ENCODE data around the gene SRXN1. TPM values are rescaled to one million over a fixed set of nuclear protein-coding genes. Genes with fewer than 3 reads are reported as not detected.
A peak's percentile ranks its signal among the peaks of the same experiment; 100 is the strongest.

The SRXN1 gene
- total and polyA plus RNA-seq, 8 donors, result 4.5 to 10.5 (median 7.6) TPM

- intact Hi-C loops (cut with DNase I), result no loop called here
- 47 to 58% methylated on average over 1 of the region's 1 CpG for WGBS, 2 donors
These were observed 39.0 kb upstream of the SRXN1 start for GRCh38 chr20:692044-692443.

GRCh38 chr20:689947-690346 lies 36.9 kb upstream of the SRXN1 start:
- ATAC-seq (no peak), DNase-seq (no peak), FAIRE-seq (no peak)
- Histone ChIP-seq H3K36me3 (no peaks in the 10 kb centered on the region), H3K4me3 (no peak overlapping the region), H3K9me3 (no peaks in the 10 kb centered on the region), H3K27me3 (no peaks in the 10 kb centered on the region), H3K27ac (no peak overlapping the region), H3K4me1 (no peaks in the 10 kb centered on the region)
- WGBS, 2 donors, result 23 to 31% methylated on average over 1 of the region's 1 CpG
- intact Hi-C loops (cut with DNase I), result no loop called here
- TF ChIP-seq CTCF (IDR thresholded peaks at IDR 0.05), result no peak

More at GRCh38 chr20:692044-692443, 39.0 kb upstream of the SRXN1 start:
- no peaks in the 10 kb centered on the region for H3K36me3 ChIP-seq
- no peak overlapping the region for H3K27ac ChIP-seq
- H3K27me3 ChIP-seq, result peaks cover 0 to 2% (median 0%) of the 10 kb centered on the region in 4 donors
- H3K4me1 ChIP-seq, result no peaks in the 10 kb centered on the region
- H3K9me3 ChIP-seq, result no peaks in the 10 kb centered on the region
- ATAC-seq (no peak), FAIRE-seq (no peak), DNase-seq (no peak)
- no peak overlapping the region for H3K4me3 ChIP-seq
- TF ChIP-seq CTCF (IDR thresholded peaks at IDR 0.05), result no peak

GRCh38 chr20:689348-689747 lies 36.3 kb upstream of the SRXN1 start:
- FAIRE-seq (no peak), DNase-seq (no peak), ATAC-seq (peak in 1 of 4 donors; percentile 15)
- Histone ChIP-seq H3K36me3 (no peaks in the 10 kb centered on the region), H3K27me3 (no peaks in the 10 kb centered on the region), H3K27ac (no peak overlapping the region), H3K4me3 (no peak overlapping the region), H3K4me1 (no peaks in the 10 kb centered on the region), H3K9me3 (no peaks in the 10 kb centered on the region)
- WGBS, 2 donors, result 65 to 80% methylated on average over 6 of the region's 6 CpGs
- TF ChIP-seq CTCF (IDR thresholded peaks at IDR 0.05), result no peak
- intact Hi-C loops (cut with DNase I), result no loop called here

- Histone ChIP-seq H3K27ac (no peak overlapping the region), H3K4me1 (no peaks in the 10 kb centered on the region), H3K36me3 (no peaks in the 10 kb centered on the region), H3K9me3 (no peaks in the 10 kb centered on the region), H3K4me3 (no peak overlapping the region), H3K27me3 (no peaks in the 10 kb centered on the region)
- WGBS, 2 donors, result 16 to 20% methylated on average over 13 of the region's 13 CpGs
- intact Hi-C loops (cut with DNase I), result no loop called here
- FAIRE-seq (no peak), ATAC-seq (peak in 2 of 4 donors; percentile 86 to 92), DNase-seq (no peak)
- no peak for TF ChIP-seq CTCF (IDR thresholded peaks at IDR 0.05)
These were observed 35.8 kb upstream of the SRXN1 start for GRCh38 chr20:688809-689212.

GRCh38 chr20:687468-688203 lies 34.6 kb upstream of the SRXN1 start:
- 54 to 66% methylated on average over 9 of the region's 9 CpGs for WGBS, 2 donors
- intact Hi-C loops (cut with DNase I), result no loop called here
- TF ChIP-seq CTCF (IDR thresholded peaks at IDR 0.05), result no peak
- Histone ChIP-seq H3K4me1 (no peaks in the 10 kb centered on the region), H3K4me3 (no peak overlapping the region), H3K27ac (no peak overlapping the region), H3K9me3 (no peaks in the 10 kb centered on the region), H3K36me3 (no peaks in the 10 kb centered on the region), H3K27me3 (no peaks in the 10 kb centered on the region)
- DNase-seq, result no peak
- no peak for FAIRE-seq
- ATAC-seq, result no peak
